DMS153 (cell line): ENCODE results near the gene SLC19A2.
"Not testable (repeated sequence)": the region's sequence is repeated elsewhere in the genome, so short reads cannot be mapped to it uniquely, and the experiment has no call there.

ENCODE experiments used
- DNase-seq: peaks from one replicate; lab custom pipeline; 2025; lab: John Stamatoyannopoulos, UW

The SLC19A2 gene

DNA sequence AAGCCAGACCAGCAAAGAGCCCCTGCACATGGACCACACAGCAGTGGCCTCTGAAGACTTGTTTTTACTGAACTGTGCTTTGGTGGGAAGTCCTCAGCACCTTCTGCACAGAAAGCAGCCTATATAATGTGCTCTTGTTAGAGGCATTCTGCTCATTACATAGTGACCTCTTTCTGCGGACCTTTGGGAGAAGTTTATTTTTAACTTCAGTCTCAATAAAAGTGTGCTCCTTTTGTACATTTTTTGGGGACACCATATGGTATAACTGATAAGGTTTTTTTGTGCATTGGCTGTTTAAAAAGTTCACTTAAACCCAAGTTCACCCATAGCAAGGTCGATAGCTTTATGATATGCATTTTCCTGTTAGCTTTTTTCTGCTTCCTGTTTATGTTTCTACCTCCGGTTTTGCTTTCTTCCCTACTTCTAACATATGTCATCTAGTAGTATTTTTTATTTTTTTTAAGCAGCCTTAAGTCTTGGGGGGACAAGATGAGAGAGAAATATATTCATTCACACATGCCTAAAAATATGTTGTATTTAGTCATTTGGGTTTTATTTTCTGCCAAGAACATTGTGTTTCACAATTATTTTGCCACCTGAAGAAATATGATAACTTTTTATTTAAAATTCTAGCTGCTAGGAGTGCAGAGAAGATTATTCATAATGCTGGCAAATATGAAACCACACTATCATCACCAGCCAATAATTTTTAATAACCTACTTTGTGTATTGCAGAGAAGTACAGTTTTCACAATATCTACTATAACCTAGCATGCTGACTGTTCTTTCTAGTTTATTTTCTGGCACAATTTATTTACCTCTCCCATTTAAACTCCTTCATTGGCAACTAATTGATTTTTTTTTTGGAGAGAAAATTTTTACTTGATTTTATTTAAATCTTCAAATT lies 22.9 kb upstream of the SLC19A2 start:
- no peak for DNase-seq

DNA sequence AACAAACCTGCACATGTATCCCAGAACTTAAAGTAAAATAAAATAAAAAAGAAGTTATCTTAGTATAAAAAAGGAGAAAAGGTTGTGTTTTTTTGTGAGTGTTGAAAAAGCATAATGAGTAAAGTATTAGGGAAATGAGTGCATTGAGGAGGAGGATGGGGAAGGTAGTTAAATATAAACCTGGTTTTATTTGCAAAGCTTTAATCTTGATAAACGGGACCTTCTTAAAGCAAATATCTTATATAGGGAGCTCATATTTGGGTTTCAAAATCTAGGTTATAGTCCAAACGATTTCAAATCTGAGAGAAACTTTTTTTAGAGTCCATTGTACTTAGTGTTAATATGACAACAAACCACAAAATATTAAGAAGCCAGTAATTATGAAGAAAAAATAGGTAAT lies 21.7 kb upstream of the SLC19A2 start:
- DNase-seq: no peak

DNA sequence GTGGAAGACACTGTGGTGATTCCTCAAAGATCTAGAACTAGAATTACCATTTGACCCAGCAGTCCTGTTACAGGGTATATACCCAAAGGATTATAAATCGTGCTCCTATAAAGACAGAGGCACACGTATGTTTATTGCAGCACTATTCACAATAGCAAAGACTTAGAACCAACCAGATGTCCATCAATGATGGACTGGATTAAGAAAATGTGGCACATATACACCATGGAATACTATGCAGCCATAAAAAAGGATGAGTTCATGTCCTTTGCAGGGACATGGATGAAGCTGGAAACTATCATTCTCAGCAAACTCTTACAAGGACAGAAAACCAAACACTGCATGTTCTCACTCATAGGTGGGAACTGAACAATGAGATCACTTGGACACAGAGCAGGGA lies 17.9 kb upstream of the SLC19A2 start:
- DNase-seq: not testable (repeated sequence)

GRCh38 chr1:169499807-169500206 lies 14.1 kb upstream of the SLC19A2 start:
- no peak for DNase-seq

DNA sequence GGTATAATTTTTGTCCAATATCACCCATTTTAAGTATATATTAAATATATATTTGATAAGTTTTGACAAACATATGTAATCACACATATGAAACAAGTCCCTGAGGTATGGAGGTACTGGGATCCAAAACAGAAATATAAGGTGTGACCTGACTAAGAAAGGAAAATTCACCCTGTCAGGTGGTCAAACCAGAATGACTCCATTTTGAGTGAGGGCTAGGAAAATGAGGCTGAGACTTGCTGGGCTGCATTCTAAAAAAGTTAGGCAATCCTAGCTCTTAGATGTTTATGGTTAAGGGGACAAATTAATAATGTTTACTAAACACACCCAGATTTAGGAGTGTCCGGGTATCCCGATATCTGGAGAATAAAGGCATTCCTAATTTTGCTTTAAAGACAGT lies 11.6 kb upstream of the SLC19A2 start:
- no peak for DNase-seq

GRCh38 chr1:169495916-169496315 lies 10.2 kb upstream of the SLC19A2 start:
- no peak for DNase-seq

GRCh38 chr1:169495046-169495775 lies 9.5 kb upstream of the SLC19A2 start:
- no peak for DNase-seq

- DNase-seq: no peak
These were observed 8.6 kb upstream of the SLC19A2 start for GRCh38 chr1:169494343-169494742.

- no peak for DNase-seq
These were observed 7.5 kb upstream of the SLC19A2 start for GRCh38 chr1:169493251-169493650.

- no peak for DNase-seq
These were observed 6.1 kb upstream of the SLC19A2 start for GRCh38 chr1:169491845-169492281.

DNA sequence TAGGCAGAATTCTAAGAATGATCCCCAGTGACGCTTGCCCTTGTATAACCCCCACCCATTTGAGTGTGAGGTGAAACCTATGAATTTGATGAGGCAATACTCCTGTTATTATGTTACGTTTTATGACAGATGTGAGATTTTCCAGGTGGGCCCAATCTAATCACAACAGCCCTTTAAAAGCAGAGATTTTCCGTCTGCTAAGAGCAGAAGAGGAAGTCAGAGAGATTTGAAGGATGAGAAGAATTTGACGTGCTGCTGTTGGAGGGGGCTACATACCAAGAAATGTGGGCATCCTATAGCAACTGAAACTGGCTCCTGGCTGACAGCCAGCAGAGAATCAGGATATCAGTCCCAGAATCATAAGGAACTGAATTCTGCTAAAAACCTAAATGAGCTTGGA lies 2.4 kb upstream of the SLC19A2 start:
- DNase-seq: no peak

DNA sequence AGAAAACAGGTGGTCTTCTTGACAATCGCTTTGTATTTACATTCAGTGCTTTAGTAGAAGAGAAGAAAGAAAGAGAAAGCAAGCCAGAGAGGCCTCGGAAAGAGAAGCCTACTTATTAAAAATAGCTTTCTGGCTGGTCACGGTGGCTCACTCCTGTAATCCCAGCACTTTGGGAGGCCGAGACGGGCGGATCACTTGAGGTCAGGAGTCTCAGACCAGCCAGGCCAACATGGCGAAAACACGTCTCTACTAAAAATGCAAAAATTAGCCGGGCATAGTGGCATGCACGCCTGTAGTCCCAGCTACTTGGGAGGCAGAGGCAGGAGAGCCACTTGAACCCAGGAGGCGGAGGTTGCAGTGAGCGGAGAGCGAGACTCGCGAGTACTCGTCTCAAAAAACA lies 1.8 kb upstream of the SLC19A2 start:
- no peak for DNase-seq

- peak; percentile 25 for DNase-seq
These were observed 1.4 kb upstream of the SLC19A2 start for GRCh38 chr1:169487133-169487532.

- no peak for DNase-seq
These were observed 722 bp upstream of the SLC19A2 start for GRCh38 chr1:169486281-169487051.

GRCh38 chr1:169484683-169485430 lies 887 bp downstream of the SLC19A2 start:
- no peak for DNase-seq

DNA sequence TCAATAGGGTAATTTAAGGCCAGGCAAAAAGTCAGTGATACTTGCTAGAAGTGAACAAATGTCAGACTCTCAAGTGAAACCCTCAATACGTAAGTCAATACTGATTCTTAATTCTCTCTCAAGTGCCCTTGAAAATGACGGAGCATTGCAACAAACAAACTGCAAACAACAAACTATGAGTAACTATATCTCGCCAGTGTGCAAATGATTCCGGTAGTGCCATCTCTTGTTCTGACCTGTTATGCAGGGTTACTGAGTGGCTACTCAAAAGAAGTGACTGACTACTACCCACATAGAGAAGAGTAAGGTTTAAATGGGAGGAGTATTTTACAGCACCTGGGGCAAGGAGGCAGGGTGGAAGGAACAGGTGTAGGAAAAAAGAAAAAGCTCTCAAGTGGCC lies 1.6 kb downstream of the SLC19A2 start:
- DNase-seq: no peak

GRCh38 chr1:169483500-169483966 lies 2.2 kb downstream of the SLC19A2 start:
- DNase-seq: peak; percentile 55

DNA sequence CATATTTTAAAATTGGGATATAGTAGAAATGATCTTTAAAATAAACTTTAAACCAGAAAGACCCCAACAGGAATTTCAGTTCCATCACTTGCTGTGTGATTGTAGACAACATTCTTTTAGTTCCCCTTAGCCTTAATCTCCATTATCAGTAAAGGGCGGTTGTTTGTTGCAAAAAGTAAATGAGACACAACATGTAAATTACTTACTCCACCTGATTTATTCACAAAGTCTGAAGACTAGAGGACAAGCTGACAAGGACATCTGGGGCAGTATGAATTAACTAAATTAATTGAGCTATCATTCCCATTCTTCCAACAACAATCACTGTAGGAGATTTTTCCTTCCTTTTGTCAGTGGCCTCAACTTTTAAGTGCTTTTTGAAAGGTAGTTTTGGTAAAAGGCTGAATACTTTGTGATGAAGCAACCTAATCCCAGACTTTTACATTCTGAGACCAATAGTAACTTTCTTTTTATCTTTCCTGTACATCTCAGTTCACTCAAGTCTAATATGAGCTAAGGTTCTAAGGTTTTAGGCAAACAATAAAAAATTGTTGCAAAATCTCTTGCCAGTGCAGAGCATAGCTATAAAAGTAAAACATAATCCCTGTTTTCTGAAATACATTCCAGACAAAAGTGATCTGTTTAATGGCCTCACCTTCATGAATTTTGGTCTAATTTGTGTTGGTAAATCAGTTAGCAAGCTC lies 6.2 kb downstream of the SLC19A2 start:
- no peak for DNase-seq

GRCh38 chr1:169478094-169478672 lies 7.6 kb downstream of the SLC19A2 start:
- DNase-seq: no peak

DNA sequence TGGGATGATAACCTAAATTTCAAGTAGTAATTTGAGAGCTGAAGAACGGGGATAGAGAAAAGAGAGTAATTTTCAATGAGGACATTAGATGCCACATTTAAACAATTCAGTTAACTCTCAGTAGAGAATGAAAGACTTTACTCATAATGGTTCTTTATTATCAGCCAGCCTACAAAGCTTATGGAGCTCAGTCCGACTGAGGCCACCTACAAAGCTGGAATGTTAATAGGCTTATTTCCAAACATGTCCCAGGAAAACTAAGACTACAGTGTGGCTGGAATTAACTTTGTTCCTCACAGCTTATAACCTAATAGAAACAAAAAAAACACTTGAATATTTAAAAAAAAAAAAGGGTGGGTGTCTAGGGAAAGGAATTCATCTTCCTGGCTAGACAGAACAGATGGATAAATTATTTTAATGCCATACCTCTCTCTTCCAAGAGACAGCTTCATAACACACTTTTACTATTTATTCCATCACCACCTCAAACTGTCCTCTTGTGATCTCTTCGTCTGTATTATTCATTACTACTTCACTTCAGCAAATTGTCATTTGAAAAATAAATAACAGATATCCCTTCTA lies 9.8 kb downstream of the SLC19A2 start:
- DNase-seq: no peak
